ENCODE measurements around the gene CCNL2. TPM values are rescaled to one million over a fixed set of nuclear protein-coding genes. Genes with fewer than 3 reads are reported as not detected.

Gene CCNL2
- total RNA-seq, 1 experiment from 2014 or later: 142 TPM

- no peak for TF ChIP-seq ZBTB43 (CRISPR knock-in tag; IDR thresholded peaks at IDR 0.05)
- TF ChIP-seq SMAD4 (CRISPR knock-in tag; IDR thresholded peaks at IDR 0.05): no peak
- TF ChIP-seq, protein P1, sequence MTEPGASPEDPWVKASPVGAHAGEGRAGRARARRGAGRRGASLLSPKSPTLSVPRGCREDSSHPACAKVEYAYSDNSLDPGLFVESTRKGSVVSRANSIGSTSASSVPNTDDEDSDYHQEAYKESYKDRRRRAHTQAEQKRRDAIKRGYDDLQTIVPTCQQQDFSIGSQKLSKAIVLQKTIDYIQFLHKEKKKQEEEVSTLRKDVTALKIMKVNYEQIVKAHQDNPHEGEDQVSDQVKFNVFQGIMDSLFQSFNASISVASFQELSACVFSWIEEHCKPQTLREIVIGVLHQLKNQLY (CRISPR knock-in tag; IDR thresholded peaks at IDR 0.05): no peak
- TF ChIP-seq ZNF532 (CRISPR knock-in tag; IDR thresholded peaks at IDR 0.05; ENCODE audit: borderline replicate concordance): no peak
- TF ChIP-seq ZNF671 (CRISPR knock-in tag; IDR thresholded peaks at IDR 0.05): no peak
- TF ChIP-seq ZNF396 (CRISPR knock-in tag; IDR thresholded peaks at IDR 0.05; ENCODE audit: borderline replicate concordance): no peak
- TF ChIP-seq, protein P2, sequence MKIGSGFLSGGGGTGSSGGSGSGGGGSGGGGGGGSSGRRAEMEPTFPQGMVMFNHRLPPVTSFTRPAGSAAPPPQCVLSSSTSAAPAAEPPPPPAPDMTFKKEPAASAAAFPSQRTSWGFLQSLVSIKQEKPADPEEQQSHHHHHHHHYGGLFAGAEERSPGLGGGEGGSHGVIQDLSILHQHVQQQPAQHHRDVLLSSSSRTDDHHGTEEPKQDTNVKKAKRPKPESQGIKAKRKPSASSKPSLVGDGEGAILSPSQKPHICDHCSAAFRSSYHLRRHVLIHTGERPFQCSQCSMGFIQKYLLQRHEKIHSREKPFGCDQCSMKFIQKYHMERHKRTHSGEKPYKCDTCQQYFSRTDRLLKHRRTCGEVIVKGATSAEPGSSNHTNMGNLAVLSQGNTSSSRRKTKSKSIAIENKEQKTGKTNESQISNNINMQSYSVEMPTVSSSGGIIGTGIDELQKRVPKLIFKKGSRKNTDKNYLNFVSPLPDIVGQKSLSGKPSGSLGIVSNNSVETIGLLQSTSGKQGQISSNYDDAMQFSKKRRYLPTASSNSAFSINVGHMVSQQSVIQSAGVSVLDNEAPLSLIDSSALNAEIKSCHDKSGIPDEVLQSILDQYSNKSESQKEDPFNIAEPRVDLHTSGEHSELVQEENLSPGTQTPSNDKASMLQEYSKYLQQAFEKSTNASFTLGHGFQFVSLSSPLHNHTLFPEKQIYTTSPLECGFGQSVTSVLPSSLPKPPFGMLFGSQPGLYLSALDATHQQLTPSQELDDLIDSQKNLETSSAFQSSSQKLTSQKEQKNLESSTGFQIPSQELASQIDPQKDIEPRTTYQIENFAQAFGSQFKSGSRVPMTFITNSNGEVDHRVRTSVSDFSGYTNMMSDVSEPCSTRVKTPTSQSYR (CRISPR knock-in tag; IDR thresholded peaks at IDR 0.05): no peak
- TF ChIP-seq JUN (CRISPR knock-in tag; IDR thresholded peaks at IDR 0.05): no peak
- no peak for TF ChIP-seq NFYB (CRISPR knock-in tag; conservative IDR thresholded peaks at IDR 0.05; ENCODE audit: low read depth)
- TF ChIP-seq, protein P3, sequence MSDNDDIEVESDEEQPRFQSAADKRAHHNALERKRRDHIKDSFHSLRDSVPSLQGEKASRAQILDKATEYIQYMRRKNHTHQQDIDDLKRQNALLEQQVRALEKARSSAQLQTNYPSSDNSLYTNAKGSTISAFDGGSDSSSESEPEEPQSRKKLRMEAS (CRISPR knock-in tag; IDR thresholded peaks at IDR 0.05): no peak
- no peak for TF ChIP-seq CREB1 (CRISPR knock-in tag; IDR thresholded peaks at IDR 0.05)
- TF ChIP-seq ZNF416 (CRISPR knock-in tag; IDR thresholded peaks at IDR 0.05): no peak
- no peak for TF ChIP-seq SP1 (CRISPR knock-in tag; conservative IDR thresholded peaks at IDR 0.05)
- TF ChIP-seq TP53 (CRISPR knock-in tag; IDR thresholded peaks at IDR 0.05): no peak
- no peak for TF ChIP-seq CBFB (CRISPR knock-in tag; IDR thresholded peaks at IDR 0.05; ENCODE audit: low read depth)
- no peak for TF ChIP-seq GRHL2 (CRISPR knock-in tag; IDR thresholded peaks at IDR 0.05; ENCODE audit: insufficient replicate concordance, severe bottlenecking)
- TF ChIP-seq TCF7 (CRISPR knock-in tag; IDR thresholded peaks at IDR 0.05; ENCODE audit: low read depth): no peak
- TF ChIP-seq ZNF317 (CRISPR knock-in tag; IDR thresholded peaks at IDR 0.05; ENCODE audit: borderline replicate concordance, low read depth): no peak
- TF ChIP-seq, protein P4, sequence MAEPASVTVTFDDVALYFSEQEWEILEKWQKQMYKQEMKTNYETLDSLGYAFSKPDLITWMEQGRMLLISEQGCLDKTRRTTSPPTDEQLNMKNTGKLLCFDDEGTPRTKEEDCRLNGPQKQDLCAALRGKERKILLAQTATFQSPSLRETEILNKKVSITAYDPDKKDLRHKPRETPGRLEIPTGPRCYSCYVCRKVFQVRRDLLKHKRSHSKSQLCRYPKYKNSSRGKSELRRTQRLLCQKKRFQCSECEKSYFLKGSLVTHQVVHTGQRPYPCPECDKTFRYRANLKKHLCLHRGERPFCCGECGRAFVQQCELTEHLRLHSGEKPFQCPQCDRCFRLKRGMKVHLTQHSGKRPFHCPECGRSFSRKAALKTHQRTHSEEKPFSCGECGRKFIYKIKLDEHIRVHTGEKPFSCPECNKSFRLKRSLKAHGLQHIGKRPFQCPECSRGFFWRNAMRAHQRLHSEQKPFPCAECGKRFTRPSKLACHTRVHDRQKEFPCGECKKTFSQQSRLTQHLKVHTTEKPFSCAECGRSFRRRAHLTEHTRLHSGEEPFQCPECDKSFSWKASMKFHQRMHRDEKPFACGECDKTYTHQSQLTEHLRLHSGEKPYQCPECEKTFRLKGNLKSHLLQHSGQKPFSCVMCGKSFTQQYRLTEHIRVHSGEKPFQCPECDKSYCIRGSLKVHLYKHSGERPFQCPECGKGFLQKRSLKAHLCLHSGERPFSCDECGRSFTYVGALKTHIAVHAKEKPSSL (CRISPR knock-in tag; conservative IDR thresholded peaks at IDR 0.05): no peak
- TF ChIP-seq, protein P5, sequence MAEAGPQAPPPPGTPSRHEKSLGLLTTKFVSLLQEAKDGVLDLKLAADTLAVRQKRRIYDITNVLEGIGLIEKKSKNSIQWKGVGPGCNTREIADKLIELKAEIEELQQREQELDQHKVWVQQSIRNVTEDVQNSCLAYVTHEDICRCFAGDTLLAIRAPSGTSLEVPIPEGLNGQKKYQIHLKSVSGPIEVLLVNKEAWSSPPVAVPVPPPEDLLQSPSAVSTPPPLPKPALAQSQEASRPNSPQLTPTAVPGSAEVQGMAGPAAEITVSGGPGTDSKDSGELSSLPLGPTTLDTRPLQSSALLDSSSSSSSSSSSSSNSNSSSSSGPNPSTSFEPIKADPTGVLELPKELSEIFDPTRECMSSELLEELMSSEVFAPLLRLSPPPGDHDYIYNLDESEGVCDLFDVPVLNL (CRISPR knock-in tag; IDR thresholded peaks at IDR 0.05; ENCODE audit: borderline replicate concordance, low read depth): no peak
- DNase-seq (ENCODE audit: low spot score) (no peak), ATAC-seq (no peak)
- Mint-ChIP-seq H3K9me3 (no peaks in the 10 kb centered on the region), H3K36me3 (peaks cover 62% of the 10 kb centered on the region), H3K27me3 (ENCODE audit: low read depth) (no peaks in the 10 kb centered on the region), H3K4me1 (peaks cover 31% of the 10 kb centered on the region), H3K27ac (0 out of 2 replicates have a peak overlapping the region, but pooled peaks have one; percentile 93), H3K4me3 (peak overlapping the region; percentile 85)
- CTCF ChIA-PET: interaction anchor here (0.5 to 2.5 kb wide), 17 partner anchors 9 to 396 kb away, joined by 3 to 14 read pairs (median 4); partner anchors contain the start of genes AURKAIP1 and MRPL20
- POLR2A ChIA-PET: interaction anchor here (0.7 to 2.3 kb wide), 10 partner anchors 9 to 527 kb away, joined by 3 to 12 read pairs (median 4); partner anchors contain the start of gene AURKAIP1
These were observed 403 bp downstream of the CCNL2 start for GRCh38 chr1:1398677-1399186.

Measured in WTC11 (cell line).